ENCODE data around the gene GYS1. TPM values are rescaled to one million over a fixed set of nuclear protein-coding genes. Genes with fewer than 3 reads are reported as not detected.

Gene GYS1
- total and polyA plus RNA-seq, 10 of the 15 experiments (the other 5 are each of a cell fraction or from before 2014, with no cell fraction given): 3.7 to 62.0 (median 37.3) TPM

- no peak for ATAC-seq
- no peak overlapping the region for H3K27ac ChIP-seq (ENCODE audit: control insufficient read depth, insufficient read depth)
- intact Hi-C loops (cut with micrococcal nuclease; ENCODE audit: unreplicated experiment): no loop called here
- TSS peak; percentile 52 for BruUV-seq (replicated peaks)
- no peak for TF ChIP-seq POLR2AphosphoS5 (IDR thresholded peaks at IDR 0.05; ENCODE audit: low read length)
- TF ChIP-seq MXI1 (IDR thresholded peaks at IDR 0.05; ENCODE audit: low read depth, low read length): no peak
- no peak for TF ChIP-seq GATAD2B (conservative IDR thresholded peaks at IDR 0.05; ENCODE audit: low read depth)
- TF ChIP-seq SMAD5 (IDR thresholded peaks at IDR 0.05; ENCODE audit: low read depth): no peak
- TF ChIP-seq, protein P1, sequence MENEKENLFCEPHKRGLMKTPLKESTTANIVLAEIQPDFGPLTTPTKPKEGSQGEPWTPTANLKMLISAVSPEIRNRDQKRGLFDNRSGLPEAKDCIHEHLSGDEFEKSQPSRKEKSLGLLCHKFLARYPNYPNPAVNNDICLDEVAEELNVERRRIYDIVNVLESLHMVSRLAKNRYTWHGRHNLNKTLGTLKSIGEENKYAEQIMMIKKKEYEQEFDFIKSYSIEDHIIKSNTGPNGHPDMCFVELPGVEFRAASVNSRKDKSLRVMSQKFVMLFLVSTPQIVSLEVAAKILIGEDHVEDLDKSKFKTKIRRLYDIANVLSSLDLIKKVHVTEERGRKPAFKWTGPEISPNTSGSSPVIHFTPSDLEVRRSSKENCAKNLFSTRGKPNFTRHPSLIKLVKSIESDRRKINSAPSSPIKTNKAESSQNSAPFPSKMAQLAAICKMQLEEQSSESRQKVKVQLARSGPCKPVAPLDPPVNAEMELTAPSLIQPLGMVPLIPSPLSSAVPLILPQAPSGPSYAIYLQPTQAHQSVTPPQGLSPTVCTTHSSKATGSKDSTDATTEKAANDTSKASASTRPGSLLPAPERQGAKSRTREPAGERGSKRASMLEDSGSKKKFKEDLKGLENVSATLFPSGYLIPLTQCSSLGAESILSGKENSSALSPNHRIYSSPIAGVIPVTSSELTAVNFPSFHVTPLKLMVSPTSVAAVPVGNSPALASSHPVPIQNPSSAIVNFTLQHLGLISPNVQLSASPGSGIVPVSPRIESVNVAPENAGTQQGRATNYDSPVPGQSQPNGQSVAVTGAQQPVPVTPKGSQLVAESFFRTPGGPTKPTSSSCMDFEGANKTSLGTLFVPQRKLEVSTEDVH (IDR thresholded peaks at IDR 0.05; ENCODE audit: low read depth, partially characterized antibody): no peak
- no peak for TF ChIP-seq KDM1A (IDR thresholded peaks at IDR 0.05; ENCODE audit: borderline replicate concordance)
- TF ChIP-seq, protein P2, sequence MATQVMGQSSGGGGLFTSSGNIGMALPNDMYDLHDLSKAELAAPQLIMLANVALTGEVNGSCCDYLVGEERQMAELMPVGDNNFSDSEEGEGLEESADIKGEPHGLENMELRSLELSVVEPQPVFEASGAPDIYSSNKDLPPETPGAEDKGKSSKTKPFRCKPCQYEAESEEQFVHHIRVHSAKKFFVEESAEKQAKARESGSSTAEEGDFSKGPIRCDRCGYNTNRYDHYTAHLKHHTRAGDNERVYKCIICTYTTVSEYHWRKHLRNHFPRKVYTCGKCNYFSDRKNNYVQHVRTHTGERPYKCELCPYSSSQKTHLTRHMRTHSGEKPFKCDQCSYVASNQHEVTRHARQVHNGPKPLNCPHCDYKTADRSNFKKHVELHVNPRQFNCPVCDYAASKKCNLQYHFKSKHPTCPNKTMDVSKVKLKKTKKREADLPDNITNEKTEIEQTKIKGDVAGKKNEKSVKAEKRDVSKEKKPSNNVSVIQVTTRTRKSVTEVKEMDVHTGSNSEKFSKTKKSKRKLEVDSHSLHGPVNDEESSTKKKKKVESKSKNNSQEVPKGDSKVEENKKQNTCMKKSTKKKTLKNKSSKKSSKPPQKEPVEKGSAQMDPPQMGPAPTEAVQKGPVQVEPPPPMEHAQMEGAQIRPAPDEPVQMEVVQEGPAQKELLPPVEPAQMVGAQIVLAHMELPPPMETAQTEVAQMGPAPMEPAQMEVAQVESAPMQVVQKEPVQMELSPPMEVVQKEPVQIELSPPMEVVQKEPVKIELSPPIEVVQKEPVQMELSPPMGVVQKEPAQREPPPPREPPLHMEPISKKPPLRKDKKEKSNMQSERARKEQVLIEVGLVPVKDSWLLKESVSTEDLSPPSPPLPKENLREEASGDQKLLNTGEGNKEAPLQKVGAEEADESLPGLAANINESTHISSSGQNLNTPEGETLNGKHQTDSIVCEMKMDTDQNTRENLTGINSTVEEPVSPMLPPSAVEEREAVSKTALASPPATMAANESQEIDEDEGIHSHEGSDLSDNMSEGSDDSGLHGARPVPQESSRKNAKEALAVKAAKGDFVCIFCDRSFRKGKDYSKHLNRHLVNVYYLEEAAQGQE (IDR thresholded peaks at IDR 0.05; ENCODE audit: low read depth, low read length): no peak
- TF ChIP-seq SUZ12 (IDR thresholded peaks at IDR 0.05; ENCODE audit: unreplicated experiment): no peak
- no peak for TF ChIP-seq BHLHE40 (IDR thresholded peaks at IDR 0.05; ENCODE audit: borderline replicate concordance in 1 of 2, low read depth in 2 of 2, low read length in 1 of 2)
- TF ChIP-seq FOXM1 (IDR thresholded peaks at IDR 0.05; ENCODE audit: low read depth, low read length): no peak
- TF ChIP-seq STAT1 (conservative IDR thresholded peaks at IDR 0.05): no peak
- no peak for TF ChIP-seq KAT2A (conservative IDR thresholded peaks at IDR 0.05; ENCODE audit: control insufficient read depth, low read depth, low read length)
- no peak for TF ChIP-seq SIX5 (IDR thresholded peaks at IDR 0.05; ENCODE audit: low read depth, low read length, severe bottlenecking)
- no peaks in the 10 kb centered on the region for H3K27me3 ChIP-seq (replicated peaks in 1 of 2; ENCODE audit: control insufficient read depth in 2 of 2, insufficient read depth in 2 of 2, low read length in 1 of 2)
- H3K36me3 ChIP-seq (ENCODE audit: control insufficient read depth in 2 of 2, insufficient read depth in 2 of 2, low read length in 1 of 2): peaks cover 20 to 22% of the 10 kb centered on the region in 2 experiments
- H3K9ac ChIP-seq (ENCODE audit: control insufficient read depth, insufficient read depth, low read length): no peak overlapping the region
- ChIA-PET SMC1A (ENCODE audit: uncharacterized antibody, unreplicated experiment) (no interaction called here), CTCF (interaction anchor here (0.6 kb wide), 1 partner anchor 123 kb away, joined by 3 read pairs; no protein-coding TSS in a partner anchor), POLR2A (interaction anchor here (0.7 kb wide), 1 partner anchor 453 kb away, joined by 3 read pairs; no protein-coding TSS in a partner anchor), RAD21 (ENCODE audit: unreplicated experiment) (no interaction called here)
- H3K79me2 ChIP-seq (ENCODE audit: control insufficient read depth, insufficient read depth, low read length): no peaks in the 10 kb centered on the region
- in situ Hi-C loops (cut with MboI): no loop called here
- no peaks in the 10 kb centered on the region for H4K20me1 ChIP-seq (ENCODE audit: control insufficient read depth, insufficient read depth)
- no peak for FAIRE-seq
- no peak overlapping the region for H3K4me2 ChIP-seq (ENCODE audit: control insufficient read depth, insufficient read depth)
- H3K4me3 ChIP-seq: no peak overlapping the region
- WGBS (ENCODE audit: insufficient coverage, insufficient replicate concordance, low lambda C conversion rate, missing lambda C conversion rate): 100% methylated on average over 7 of the region's 7 CpGs
- H3K9me3 ChIP-seq (replicated peaks; ENCODE audit: control insufficient read depth, insufficient read depth, low read length): no peaks in the 10 kb centered on the region
- DNase-seq (ENCODE audit: low read depth, low spot score): no peak
- no peak overlapping the region for H2AFZ ChIP-seq (ENCODE audit: control insufficient read depth, low read depth, low read length)
- no peaks in the 10 kb centered on the region for H3K4me1 ChIP-seq (ENCODE audit: control insufficient read depth, insufficient read depth, low read length)
Measured at GRCh38 chr19:49004964-49005614, 12.0 kb upstream of the GYS1 start.

Data from GM12878 (cell line).